ENCODE results near the gene PCBP3.

The PCBP3 gene

DNA sequence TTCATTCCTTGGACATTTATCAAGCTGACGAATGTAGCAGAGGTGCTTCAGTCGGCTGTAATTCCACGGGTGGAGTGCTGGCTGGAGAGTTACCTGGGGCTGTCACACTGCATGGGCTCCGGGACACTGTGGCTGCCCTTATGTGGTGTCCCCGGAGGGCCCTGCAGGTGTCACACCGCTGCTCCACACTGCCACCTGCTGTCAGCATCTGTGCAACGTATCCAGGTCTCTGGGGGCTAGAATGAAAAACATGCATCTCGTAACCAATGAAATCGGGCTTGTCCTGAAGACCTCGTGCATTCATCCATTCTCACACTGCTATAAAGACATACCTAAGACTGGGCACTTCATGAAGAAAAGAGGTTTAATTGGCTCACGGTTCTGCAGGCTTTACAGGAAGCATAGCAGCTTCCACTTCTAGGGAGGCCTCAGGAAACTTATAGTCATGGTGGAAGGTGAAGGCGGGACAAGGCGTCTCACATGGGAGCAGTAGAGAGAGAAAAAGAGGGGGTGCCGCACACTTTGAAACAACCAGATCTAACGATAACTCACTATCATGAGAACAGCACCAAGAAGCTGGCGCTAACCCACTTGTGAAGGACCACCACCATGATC is 46.7 kb upstream of the PCBP3 start:
- Histone ChIP-seq H3K4me1 (ENCODE audit: control insufficient read depth, insufficient read depth, low read depth, low read length) (no peaks in the 10 kb centered on the region), H2AFZ (ENCODE audit: low read depth, low read length) (no peak overlapping the region), H3K23ac (ENCODE audit: low read length in 2 of 2) (no peak overlapping the region), H3K4ac (ENCODE audit: low read depth in 1 of 2, low read length in 2 of 2) (no peak overlapping the region), H2BK15ac (ENCODE audit: low read depth, poor library complexity, severe bottlenecking) (no peak overlapping the region), H3K27ac (ENCODE audit: low read length, poor library complexity, severe bottlenecking) (no peak overlapping the region), H4K91ac (ENCODE audit: low read length) (no peak overlapping the region), H3K9ac (ENCODE audit: low read length) (no peak overlapping the region), H4K8ac (ENCODE audit: low read length) (no peak overlapping the region), H3K27me3 (ENCODE audit: control insufficient read depth in 1 of 2, insufficient read depth in 1 of 2, low read length in 2 of 2) (peaks cover 20 to 71% of the 10 kb centered on the region in 2 experiments), H3K14ac (ENCODE audit: low read length in 2 of 2) (no peak overlapping the region), H3K4me3 (ENCODE audit: insufficient read depth in 1 of 2, low read depth in 1 of 2, low read length in 2 of 2) (no peak overlapping the region), H3K36me3 (ENCODE audit: control insufficient read depth in 1 of 2, insufficient read depth in 2 of 2, low read depth in 1 of 2, low read length in 2 of 2) (no peaks in the 10 kb centered on the region), H3K79me1 (replicated peaks; ENCODE audit: low read length, poor library complexity, severe bottlenecking) (no peaks in the 10 kb centered on the region), H3K4me2 (ENCODE audit: low read length, poor library complexity, severe bottlenecking) (no peak overlapping the region), H2BK120ac (ENCODE audit: low read depth, low read length) (no peak overlapping the region), H2AK5ac (ENCODE audit: low read length, severe bottlenecking) (no peak overlapping the region), H2BK5ac (ENCODE audit: low read depth, low read length, poor library complexity, severe bottlenecking) (no peak overlapping the region), H2BK12ac (ENCODE audit: low read length in 2 of 2) (no peak overlapping the region), H3K9me3 (ENCODE audit: control insufficient read depth, low read length) (peaks cover 13% of the 10 kb centered on the region), H3K18ac (ENCODE audit: low read depth in 1 of 2, low read length in 2 of 2) (no peak overlapping the region)
- 40% methylated on average over 16 of the region's 16 CpGs for WGBS
- peak; percentile 55 for DNase-seq

DNA sequence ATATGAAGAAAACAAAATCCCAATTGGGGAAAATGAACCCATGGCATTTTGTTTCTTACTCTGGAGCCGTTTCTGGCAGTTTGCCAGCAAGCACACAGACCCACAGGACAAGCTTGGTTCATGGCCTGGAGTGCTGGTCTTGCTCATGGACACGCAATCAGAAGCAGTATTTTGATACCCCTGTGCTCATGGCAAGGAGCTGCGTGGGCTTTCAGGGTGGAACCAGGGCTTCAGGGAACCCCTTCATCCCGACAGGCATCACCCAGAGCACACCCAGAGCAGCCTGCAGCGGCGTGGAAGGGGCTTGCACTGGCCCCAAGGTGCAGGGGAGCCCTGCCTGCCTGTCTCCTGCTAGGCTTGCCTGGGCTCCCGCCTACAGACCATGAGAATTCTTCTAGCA is 45.4 kb upstream of the PCBP3 start:
- no peak overlapping the region for H3K18ac ChIP-seq (ENCODE audit: low read depth in 1 of 2, low read length in 2 of 2)
- no peak overlapping the region for H3K4ac ChIP-seq (ENCODE audit: low read depth in 1 of 2, low read length in 2 of 2)
- no peaks in the 10 kb centered on the region for H3K4me1 ChIP-seq (ENCODE audit: control insufficient read depth, insufficient read depth, low read depth, low read length)
- H4K91ac ChIP-seq (ENCODE audit: low read length), result no peak overlapping the region
- H2AK5ac ChIP-seq (ENCODE audit: low read length, severe bottlenecking), result no peak overlapping the region
- H3K23ac ChIP-seq (ENCODE audit: low read length in 2 of 2), result no peak overlapping the region
- H3K4me3 ChIP-seq (ENCODE audit: insufficient read depth in 1 of 2, low read depth in 1 of 2, low read length in 2 of 2), result no peak overlapping the region
- no peak overlapping the region for H3K14ac ChIP-seq (ENCODE audit: low read length in 2 of 2)
- H3K4me2 ChIP-seq (ENCODE audit: low read length, poor library complexity, severe bottlenecking), result no peak overlapping the region
- no peak overlapping the region for H2BK120ac ChIP-seq (ENCODE audit: low read depth, low read length)
- peaks cover 17 to 63% of the 10 kb centered on the region in 2 experiments for H3K27me3 ChIP-seq (ENCODE audit: control insufficient read depth in 1 of 2, insufficient read depth in 1 of 2, low read length in 2 of 2)
- H2BK5ac ChIP-seq (ENCODE audit: low read depth, low read length, poor library complexity, severe bottlenecking), result no peak overlapping the region
- no peak overlapping the region for H2AFZ ChIP-seq (ENCODE audit: low read depth, low read length)
- WGBS, result 64% methylated on average over 7 of the region's 7 CpGs
- no peaks in the 10 kb centered on the region for H3K36me3 ChIP-seq (ENCODE audit: control insufficient read depth in 1 of 2, insufficient read depth in 2 of 2, low read depth in 1 of 2, low read length in 2 of 2)
- DNase-seq, result no peak
- no peak overlapping the region for H2BK12ac ChIP-seq (ENCODE audit: low read length in 2 of 2)
- no peak overlapping the region for H4K8ac ChIP-seq (ENCODE audit: low read length)
- H3K27ac ChIP-seq (ENCODE audit: low read length, poor library complexity, severe bottlenecking), result no peak overlapping the region
- H3K79me1 ChIP-seq (replicated peaks; ENCODE audit: low read length, poor library complexity, severe bottlenecking), result no peaks in the 10 kb centered on the region
- peaks cover 26% of the 10 kb centered on the region for H3K9me3 ChIP-seq (ENCODE audit: control insufficient read depth, low read length)
- H2BK15ac ChIP-seq (ENCODE audit: low read depth, poor library complexity, severe bottlenecking), result no peak overlapping the region
- H3K9ac ChIP-seq (ENCODE audit: low read length), result no peak overlapping the region

- Histone ChIP-seq H3K36me3 (ENCODE audit: control insufficient read depth in 1 of 2, insufficient read depth in 2 of 2, low read depth in 1 of 2, low read length in 2 of 2) (no peaks in the 10 kb centered on the region), H2BK120ac (ENCODE audit: low read depth, low read length) (no peak overlapping the region), H4K8ac (ENCODE audit: low read length) (no peak overlapping the region), H3K23ac (ENCODE audit: low read length in 2 of 2) (no peak overlapping the region), H2AFZ (ENCODE audit: low read depth, low read length) (no peak overlapping the region), H3K4me3 (ENCODE audit: insufficient read depth in 1 of 2, low read depth in 1 of 2, low read length in 2 of 2) (no peak overlapping the region), H3K4me1 (ENCODE audit: control insufficient read depth, insufficient read depth, low read depth, low read length) (no peaks in the 10 kb centered on the region), H2BK5ac (ENCODE audit: low read depth, low read length, poor library complexity, severe bottlenecking) (no peak overlapping the region), H3K79me1 (replicated peaks; ENCODE audit: low read length, poor library complexity, severe bottlenecking) (no peaks in the 10 kb centered on the region), H3K4ac (ENCODE audit: low read depth in 1 of 2, low read length in 2 of 2) (no peak overlapping the region), H3K27ac (ENCODE audit: low read length, poor library complexity, severe bottlenecking) (no peak overlapping the region), H3K9me3 (ENCODE audit: control insufficient read depth, low read length) (peaks cover 32% of the 10 kb centered on the region), H2BK15ac (ENCODE audit: low read depth, poor library complexity, severe bottlenecking) (no peak overlapping the region), H3K9ac (ENCODE audit: low read length) (no peak overlapping the region), H3K18ac (ENCODE audit: low read depth in 1 of 2, low read length in 2 of 2) (no peak overlapping the region), H3K14ac (ENCODE audit: low read length in 2 of 2) (no peak overlapping the region), H3K27me3 (ENCODE audit: control insufficient read depth in 1 of 2, insufficient read depth in 1 of 2, low read length in 2 of 2) (peaks cover 17 to 60% of the 10 kb centered on the region in 2 experiments), H2BK12ac (ENCODE audit: low read length in 2 of 2) (no peak overlapping the region), H3K4me2 (ENCODE audit: low read length, poor library complexity, severe bottlenecking) (no peak overlapping the region), H2AK5ac (ENCODE audit: low read length, severe bottlenecking) (no peak overlapping the region), H4K91ac (ENCODE audit: low read length) (no peak overlapping the region)
- WGBS, result 84% methylated on average over 10 of the region's 10 CpGs
- no peak for DNase-seq
Measured at GRCh38 chr21:45598666-45599065, 44.9 kb upstream of the PCBP3 start.

DNA sequence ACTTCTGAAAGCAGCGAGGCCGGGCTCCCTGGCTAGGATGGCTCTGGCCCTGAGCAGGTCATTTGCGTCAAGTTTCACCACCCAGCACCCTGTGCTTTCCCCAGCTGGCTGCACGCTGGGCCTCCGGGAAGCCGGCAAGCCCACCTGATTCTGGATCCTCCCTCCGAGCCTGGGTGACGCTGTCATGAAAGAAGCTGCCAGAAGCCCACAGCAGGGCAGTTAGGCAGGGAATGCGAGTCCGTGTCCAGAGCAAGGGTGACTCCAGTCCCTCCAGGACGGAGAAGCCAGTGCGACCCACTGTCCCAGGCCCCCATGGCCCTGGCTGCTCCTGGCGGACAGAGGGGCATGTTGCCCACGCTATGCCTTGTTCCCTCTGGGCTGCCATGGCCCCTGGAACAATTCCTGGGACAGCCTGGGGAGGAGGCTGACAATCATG is 44.4 kb upstream of the PCBP3 start:
- no peak overlapping the region for H4K8ac ChIP-seq (ENCODE audit: low read length)
- H3K9me3 ChIP-seq (ENCODE audit: control insufficient read depth, low read length), result peaks cover 37% of the 10 kb centered on the region
- peak overlapping the region in 1 of 2 experiments; percentile 62 for H3K14ac ChIP-seq (ENCODE audit: low read length in 2 of 2)
- H3K4me3 ChIP-seq (ENCODE audit: insufficient read depth in 1 of 2, low read depth in 1 of 2, low read length in 2 of 2), result no peak overlapping the region
- H3K18ac ChIP-seq (ENCODE audit: low read depth in 1 of 2, low read length in 2 of 2), result no peak overlapping the region
- H2BK12ac ChIP-seq (ENCODE audit: low read length in 2 of 2), result no peak overlapping the region
- no peaks in the 10 kb centered on the region for H3K4me1 ChIP-seq (ENCODE audit: control insufficient read depth, insufficient read depth, low read depth, low read length)
- no peak overlapping the region for H2BK15ac ChIP-seq (ENCODE audit: low read depth, poor library complexity, severe bottlenecking)
- peaks cover 17 to 58% of the 10 kb centered on the region in 2 experiments for H3K27me3 ChIP-seq (ENCODE audit: control insufficient read depth in 1 of 2, insufficient read depth in 1 of 2, low read length in 2 of 2)
- no peak overlapping the region for H2BK5ac ChIP-seq (ENCODE audit: low read depth, low read length, poor library complexity, severe bottlenecking)
- H3K27ac ChIP-seq (ENCODE audit: low read length, poor library complexity, severe bottlenecking), result no peak overlapping the region
- no peak overlapping the region for H4K91ac ChIP-seq (ENCODE audit: low read length)
- no peak overlapping the region for H3K23ac ChIP-seq (ENCODE audit: low read length in 2 of 2)
- no peak overlapping the region for H2AFZ ChIP-seq (ENCODE audit: low read depth, low read length)
- H3K36me3 ChIP-seq (ENCODE audit: control insufficient read depth in 1 of 2, insufficient read depth in 2 of 2, low read depth in 1 of 2, low read length in 2 of 2), result no peaks in the 10 kb centered on the region
- H3K4ac ChIP-seq (ENCODE audit: low read depth in 1 of 2, low read length in 2 of 2), result no peak overlapping the region
- WGBS, result 83% methylated on average over 14 of the region's 14 CpGs
- no peak overlapping the region for H2AK5ac ChIP-seq (ENCODE audit: low read length, severe bottlenecking)
- H3K79me1 ChIP-seq (replicated peaks; ENCODE audit: low read length, poor library complexity, severe bottlenecking), result no peaks in the 10 kb centered on the region
- H3K4me2 ChIP-seq (ENCODE audit: low read length, poor library complexity, severe bottlenecking), result no peak overlapping the region
- H3K9ac ChIP-seq (ENCODE audit: low read length), result no peak overlapping the region
- DNase-seq, result no peak
- H2BK120ac ChIP-seq (ENCODE audit: low read depth, low read length), result no peak overlapping the region
